DOHH2 (cell line): ENCODE data around the gene ZPR1.

Source experiments
- EZH2phosphoT487 ChIP-seq: fragments of 200-600 bp; sonication (generic); IDR thresholded peaks from 2 replicates; pipeline ENCODE4 v1.6.1; 2017; ENCODE audit warnings: borderline replicate concordance, mild to moderate bottlenecking, antibody characterized with exemption, low read length, moderate library complexity, mixed read lengths
- TF ChIP-seq, protein P1 (sequence below): fragments of 200-600 bp; sonication (generic); IDR thresholded peaks from one replicate; pipeline ENCODE4 v1.5.1; 2014; ENCODE audit warnings: antibody characterized with exemption, mild to moderate bottlenecking, low read depth, low read length; ENCODE audit not compliant: poor library complexity, severe bottlenecking

- TF ChIP-seq, protein P1, sequence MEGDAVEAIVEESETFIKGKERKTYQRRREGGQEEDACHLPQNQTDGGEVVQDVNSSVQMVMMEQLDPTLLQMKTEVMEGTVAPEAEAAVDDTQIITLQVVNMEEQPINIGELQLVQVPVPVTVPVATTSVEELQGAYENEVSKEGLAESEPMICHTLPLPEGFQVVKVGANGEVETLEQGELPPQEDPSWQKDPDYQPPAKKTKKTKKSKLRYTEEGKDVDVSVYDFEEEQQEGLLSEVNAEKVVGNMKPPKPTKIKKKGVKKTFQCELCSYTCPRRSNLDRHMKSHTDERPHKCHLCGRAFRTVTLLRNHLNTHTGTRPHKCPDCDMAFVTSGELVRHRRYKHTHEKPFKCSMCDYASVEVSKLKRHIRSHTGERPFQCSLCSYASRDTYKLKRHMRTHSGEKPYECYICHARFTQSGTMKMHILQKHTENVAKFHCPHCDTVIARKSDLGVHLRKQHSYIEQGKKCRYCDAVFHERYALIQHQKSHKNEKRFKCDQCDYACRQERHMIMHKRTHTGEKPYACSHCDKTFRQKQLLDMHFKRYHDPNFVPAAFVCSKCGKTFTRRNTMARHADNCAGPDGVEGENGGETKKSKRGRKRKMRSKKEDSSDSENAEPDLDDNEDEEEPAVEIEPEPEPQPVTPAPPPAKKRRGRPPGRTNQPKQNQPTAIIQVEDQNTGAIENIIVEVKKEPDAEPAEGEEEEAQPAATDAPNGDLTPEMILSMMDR: no peak
- no peak for TF ChIP-seq EZH2phosphoT487
Measured at GRCh38 chr11:116730601-116731000, 57.2 kb downstream of the ZPR1 start.
